T47D (cell line): Measurements from ENCODE around the gene BECN2.

ENCODE experiments used
- DNase-seq, 2 experiments: peaks; one replicate each; pipeline versions ENCODE4 v3.0.0 to v3.0.0-alpha.2; 2011 to 2012; ENCODE audit warnings: low read depth in 1 of 2, low spot score in 1 of 2
- JUND ChIP-seq: IDR thresholded peaks from 2 replicates; pipeline ENCODE4 v1.6.1; 2012; ENCODE audit warnings: low read depth
- in situ Hi-C: cut with HindIII; loops from 2 replicates; pipeline ENCODE4 v1.10.0; 2016; ENCODE audit warnings: low sequenced_read_pairs, low pct_unique_long_range_greater_than_20kb

Gene BECN2

GRCh38 chr1:241957692-241958494 lies at the start of gene BECN2:
Gene BECN2 (plus strand): TSS chr1:241957767. CDS start chr1:241957767, 0 bp downstream.
- DNase-seq = no peak
- TF ChIP-seq JUND = no peak
- in situ Hi-C loops = no loop called here

DNA sequence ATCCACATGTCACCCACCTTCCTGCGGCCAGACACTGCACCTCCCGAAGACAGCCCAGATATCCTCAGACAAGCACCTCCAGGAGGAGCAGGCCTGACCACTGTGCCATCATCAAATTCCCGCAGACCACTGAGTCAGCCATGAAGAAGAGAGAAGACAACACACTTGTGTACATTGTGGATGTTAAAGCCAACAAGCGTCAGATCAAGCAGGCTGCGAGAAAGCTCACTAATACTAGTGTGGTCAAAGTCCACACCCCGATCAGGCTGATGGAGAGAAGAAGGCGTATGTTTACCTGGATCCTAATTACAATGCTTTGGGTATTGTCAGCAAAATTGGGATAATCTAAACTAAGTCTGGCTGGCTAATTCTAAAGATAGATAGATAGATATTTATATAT lies 41.4 kb upstream of the BECN2 start:
- no peak for DNase-seq
- no peak for TF ChIP-seq JUND
- in situ Hi-C loops = no loop called here

GRCh38 chr1:241917487-241917886 lies 40.1 kb upstream of the BECN2 start:
- no peak for TF ChIP-seq JUND
- in situ Hi-C loops = no loop called here
- no peak for DNase-seq

- no peak for DNase-seq
- TF ChIP-seq JUND = no peak
- in situ Hi-C loops = no loop called here
Measured at GRCh38 chr1:241918879-241919278, 38.7 kb upstream of the BECN2 start.

- DNase-seq = no peak
- in situ Hi-C loops = no loop called here
- TF ChIP-seq JUND = no peak
Measured at GRCh38 chr1:241924080-241924808, 33.3 kb upstream of the BECN2 start.

DNA sequence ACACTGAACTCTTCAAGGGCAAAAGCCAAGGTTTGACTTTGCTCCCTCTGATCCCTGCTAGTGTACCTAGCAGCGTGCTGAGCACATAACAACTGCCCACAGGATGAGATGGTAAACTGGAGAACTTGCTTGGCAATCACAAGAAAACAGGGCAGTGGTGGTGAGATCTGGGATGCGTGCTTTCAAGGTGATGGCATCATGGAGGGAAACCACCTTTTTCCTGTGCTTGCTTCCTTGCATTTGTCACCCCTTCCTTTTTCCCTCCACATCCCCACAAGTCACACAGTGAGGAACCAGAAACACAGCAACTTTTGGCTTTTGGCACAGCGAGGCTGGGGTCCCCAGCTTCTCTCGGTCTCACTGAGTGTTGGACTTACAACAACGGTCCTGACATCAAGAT lies 31.4 kb upstream of the BECN2 start:
- in situ Hi-C loops = no loop called here

GRCh38 chr1:241927321-241927720 lies 30.2 kb upstream of the BECN2 start:
- no peak for TF ChIP-seq JUND
- in situ Hi-C loops = no loop called here
- DNase-seq = no peak

More for the DNA sequence above, 31.4 kb upstream of the BECN2 start:
- no peak for DNase-seq
- TF ChIP-seq JUND = no peak

DNA sequence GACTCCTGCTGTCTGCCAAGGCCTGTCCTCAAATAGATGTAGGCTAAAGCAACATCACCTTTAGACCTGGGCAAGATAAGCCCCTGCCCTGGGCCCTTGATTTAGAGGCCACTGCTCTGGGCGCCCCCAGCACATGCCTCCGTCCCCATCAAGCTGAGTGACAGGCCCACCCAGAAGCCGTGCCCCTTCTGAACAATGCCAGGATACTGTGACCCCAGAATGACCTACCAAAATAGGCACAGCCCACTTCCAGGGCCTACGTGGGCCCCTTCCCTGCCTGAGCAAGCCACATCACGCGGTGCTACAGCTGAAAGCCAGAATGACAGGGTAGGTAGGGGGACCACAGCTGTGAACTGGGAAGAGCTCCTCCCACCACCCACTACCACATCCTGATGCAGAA lies 24.7 kb upstream of the BECN2 start:
- in situ Hi-C loops = no loop called here
- no peak for TF ChIP-seq JUND
- no peak for DNase-seq

- in situ Hi-C loops = no loop called here
- no peak for DNase-seq
- no peak for TF ChIP-seq JUND
Measured at GRCh38 chr1:241934201-241934848, 23.2 kb upstream of the BECN2 start.

- no peak for TF ChIP-seq JUND
- in situ Hi-C loops = no loop called here
- DNase-seq = no peak
Measured at GRCh38 chr1:241934866-241935265, 22.7 kb upstream of the BECN2 start.

- TF ChIP-seq JUND = no peak
- in situ Hi-C loops = no loop called here
Measured at GRCh38 chr1:241939798-241940197, 17.8 kb upstream of the BECN2 start.

GRCh38 chr1:241942738-241943137 lies 14.8 kb upstream of the BECN2 start:
- no peak for TF ChIP-seq JUND
- in situ Hi-C loops = no loop called here
- DNase-seq = no peak

More at GRCh38 chr1:241939798-241940197, 17.8 kb upstream of the BECN2 start:
- no peak for DNase-seq

- no peak for TF ChIP-seq JUND
- in situ Hi-C loops = no loop called here
- no peak for DNase-seq
Measured at GRCh38 chr1:241944300-241944699, 13.3 kb upstream of the BECN2 start.
